ENCODE measurements around the gene MXD3.

The MXD3 gene

DNA sequence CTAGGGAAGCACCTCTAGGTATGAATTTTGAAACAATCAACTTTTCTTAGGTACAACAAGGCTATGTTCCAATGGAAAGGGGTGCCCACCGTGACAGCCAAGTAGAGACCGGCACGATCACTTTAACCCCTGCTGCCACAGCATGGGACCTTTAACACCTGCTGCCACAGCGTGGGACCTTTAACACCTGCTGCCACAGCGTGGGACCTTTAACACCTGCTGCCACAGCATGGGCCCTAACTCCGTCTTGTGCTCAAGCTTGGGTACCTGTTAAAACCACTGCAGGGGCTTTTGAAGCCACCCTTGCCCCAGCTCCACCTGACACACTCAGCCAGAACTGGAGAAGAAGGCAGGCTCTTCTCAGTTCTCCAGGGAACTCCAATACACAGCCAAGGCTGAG, 18.2 kb upstream of the MXD3 start:
- Histone ChIP-seq H3K4me3 (ENCODE audit: low read length) (no peak overlapping the region), H3K4me1 (ENCODE audit: control insufficient read depth, insufficient read depth, low read length) (peaks cover 15% of the 10 kb centered on the region), H3K9ac (ENCODE audit: low read length) (no peak overlapping the region), H3K9me3 (ENCODE audit: control insufficient read depth, low read length) (no peaks in the 10 kb centered on the region), H3K27me3 (ENCODE audit: control insufficient read depth, insufficient read depth, low read length) (no peaks in the 10 kb centered on the region), H3K36me3 (ENCODE audit: control insufficient read depth, insufficient read depth, low read length) (peaks cover 19% of the 10 kb centered on the region)

DNA sequence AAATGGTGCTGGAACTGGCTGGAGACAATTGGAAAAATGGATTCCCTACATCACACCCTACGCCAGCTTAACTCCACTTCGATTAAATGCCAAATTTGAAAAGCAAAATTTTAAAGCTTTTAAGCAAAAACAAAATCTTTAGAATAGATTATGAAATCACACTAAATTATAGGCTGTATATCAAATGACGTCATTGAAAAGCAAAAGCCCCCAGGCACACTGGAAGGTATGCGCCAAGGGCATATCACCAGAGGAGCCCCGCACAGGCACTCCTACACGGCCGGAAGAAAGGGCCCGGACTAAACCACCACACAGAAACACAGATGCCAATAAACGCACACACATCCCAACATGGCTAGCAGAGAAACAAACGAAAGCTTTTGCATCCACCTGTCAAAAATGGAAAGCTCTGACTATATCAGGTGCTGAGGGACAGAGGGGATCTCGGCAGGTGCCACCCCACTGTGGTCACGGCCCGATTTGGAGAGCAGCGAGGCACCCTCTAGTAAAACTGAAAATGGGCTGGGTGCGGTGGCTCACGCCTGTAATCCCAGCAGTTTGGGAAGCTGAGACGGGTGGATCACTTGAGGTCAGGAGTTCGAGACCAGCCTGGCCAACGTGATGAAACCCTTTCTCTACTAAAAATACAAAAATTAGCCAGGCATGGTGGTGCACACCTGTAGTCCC, 17.0 kb upstream of the MXD3 start:
- Histone ChIP-seq H3K9ac (ENCODE audit: low read length) (no peak overlapping the region), H3K4me1 (ENCODE audit: control insufficient read depth, insufficient read depth, low read length) (peaks cover 15% of the 10 kb centered on the region), H3K4me3 (ENCODE audit: low read length) (no peak overlapping the region), H3K9me3 (ENCODE audit: control insufficient read depth, low read length) (no peaks in the 10 kb centered on the region), H3K36me3 (ENCODE audit: control insufficient read depth, insufficient read depth, low read length) (peaks cover 10% of the 10 kb centered on the region), H3K27me3 (ENCODE audit: control insufficient read depth, insufficient read depth, low read length) (no peaks in the 10 kb centered on the region)

DNA sequence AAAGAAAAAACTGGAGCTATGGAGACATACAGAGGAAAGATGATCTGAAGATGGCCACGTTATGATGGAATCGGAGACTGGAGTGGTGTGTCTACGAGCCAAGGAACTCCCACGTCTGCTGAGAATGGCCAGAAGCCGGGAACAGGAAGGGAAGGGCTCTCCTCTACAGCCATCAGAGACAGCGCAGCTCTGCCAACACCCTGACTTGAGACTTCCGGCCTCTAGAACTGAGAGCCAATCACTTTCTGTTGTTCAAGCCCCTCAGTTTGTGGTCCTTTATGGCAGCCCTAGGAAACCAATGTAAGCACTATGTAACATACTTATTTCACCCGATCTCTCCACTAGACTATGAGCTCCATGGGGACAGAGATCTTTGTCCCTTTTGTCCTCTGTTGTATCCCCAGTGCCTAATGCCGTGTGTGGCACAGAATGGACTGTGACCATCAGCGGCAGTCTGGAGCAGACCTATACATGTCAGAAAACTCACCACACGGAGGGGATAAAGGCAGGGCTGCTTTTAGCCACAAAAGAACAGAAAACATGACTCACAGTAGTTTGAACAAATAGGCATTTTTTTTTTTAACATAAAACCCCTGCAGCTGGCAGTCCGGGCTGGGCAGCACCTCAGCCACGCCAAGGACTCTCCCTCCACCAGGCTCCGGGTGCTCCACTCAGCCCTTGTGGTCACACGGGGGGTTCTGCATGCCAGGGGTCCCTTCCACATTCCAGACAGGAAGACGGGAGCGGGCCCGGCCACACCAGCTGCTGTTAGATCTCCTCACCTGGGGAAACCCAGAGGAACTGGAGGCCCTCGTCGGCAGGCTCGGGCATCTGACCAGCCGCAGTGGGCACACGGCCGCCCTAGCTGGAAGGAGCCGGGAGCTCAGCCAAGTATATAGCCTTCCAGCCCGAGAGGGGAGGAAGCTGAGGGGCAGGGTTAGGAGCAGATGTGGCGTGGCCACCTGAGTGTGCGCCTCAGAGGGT, 16.1 kb upstream of the MXD3 start:
- Histone ChIP-seq H3K4me1 (ENCODE audit: control insufficient read depth, insufficient read depth, low read length) (peaks cover 15% of the 10 kb centered on the region), H3K9ac (ENCODE audit: low read length) (peak overlapping the region; percentile 15), H3K4me3 (ENCODE audit: low read length) (no peak overlapping the region), H3K36me3 (ENCODE audit: control insufficient read depth, insufficient read depth, low read length) (peaks cover 3% of the 10 kb centered on the region), H3K9me3 (ENCODE audit: control insufficient read depth, low read length) (no peaks in the 10 kb centered on the region), H3K27me3 (ENCODE audit: control insufficient read depth, insufficient read depth, low read length) (no peaks in the 10 kb centered on the region)

DNA sequence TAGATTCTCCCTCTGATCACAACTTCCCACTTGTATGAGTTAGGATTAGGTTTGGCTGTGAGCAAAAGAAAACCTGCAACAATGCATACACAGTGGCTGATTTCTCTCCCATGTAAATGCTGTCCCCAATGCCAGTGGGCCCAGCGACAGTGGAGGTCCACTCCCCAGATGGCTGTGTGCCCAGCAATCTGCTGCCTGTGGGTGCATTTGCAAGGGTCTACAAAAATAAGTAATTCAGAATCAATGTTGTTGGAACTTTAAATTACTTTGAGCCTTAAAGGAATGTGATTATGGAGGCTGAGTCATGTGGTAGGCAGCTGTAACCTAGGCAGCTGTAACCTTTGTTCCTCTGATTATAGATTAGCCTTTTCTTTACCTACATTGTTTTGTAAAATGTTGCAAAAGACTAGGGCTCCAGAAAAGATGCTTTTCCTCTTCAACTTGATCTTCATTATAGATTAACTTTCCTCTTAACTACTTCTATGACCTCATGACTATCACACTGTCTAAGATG, 14.2 kb upstream of the MXD3 start:
- H3K27me3 ChIP-seq (ENCODE audit: control insufficient read depth, insufficient read depth, low read length), result no peaks in the 10 kb centered on the region
- H3K4me3 ChIP-seq (ENCODE audit: low read length), result no peak overlapping the region
- peak overlapping the region; percentile 31 for H3K9ac ChIP-seq (ENCODE audit: low read length)
- H3K9me3 ChIP-seq (ENCODE audit: control insufficient read depth, low read length), result no peaks in the 10 kb centered on the region
- H3K4me1 ChIP-seq (ENCODE audit: control insufficient read depth, insufficient read depth, low read length), result peaks cover 15% of the 10 kb centered on the region
- H3K36me3 ChIP-seq (ENCODE audit: control insufficient read depth, insufficient read depth, low read length), result no peaks in the 10 kb centered on the region

DNA sequence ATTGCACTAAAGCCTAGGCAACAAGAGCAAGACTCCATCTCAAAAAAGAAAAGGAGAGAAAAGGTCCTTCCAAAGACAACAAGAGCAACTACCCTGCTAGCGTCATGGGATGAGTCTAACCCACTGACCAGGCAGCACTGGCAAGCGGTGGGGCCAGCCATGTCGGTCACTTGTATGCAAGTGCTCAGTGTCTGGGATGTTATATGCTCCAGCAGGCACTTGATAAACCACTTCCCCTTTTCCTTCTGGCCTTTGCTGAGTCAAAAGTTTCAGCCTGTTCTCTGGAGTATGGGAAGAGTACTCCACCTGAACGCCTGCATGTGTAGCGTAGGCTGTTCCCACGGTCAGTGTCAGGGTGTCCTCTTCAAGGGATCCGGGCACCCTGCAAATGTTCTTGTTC, 9.2 kb upstream of the MXD3 start:
- no peak overlapping the region for H3K9ac ChIP-seq (ENCODE audit: low read length)
- H3K27me3 ChIP-seq (ENCODE audit: control insufficient read depth, insufficient read depth, low read length), result no peaks in the 10 kb centered on the region
- H3K4me1 ChIP-seq (ENCODE audit: control insufficient read depth, insufficient read depth, low read length), result peaks cover 7% of the 10 kb centered on the region
- H3K4me3 ChIP-seq (ENCODE audit: low read length), result no peak overlapping the region
- H3K36me3 ChIP-seq (ENCODE audit: control insufficient read depth, insufficient read depth, low read length), result no peaks in the 10 kb centered on the region
- H3K9me3 ChIP-seq (ENCODE audit: control insufficient read depth, low read length), result no peaks in the 10 kb centered on the region

DNA sequence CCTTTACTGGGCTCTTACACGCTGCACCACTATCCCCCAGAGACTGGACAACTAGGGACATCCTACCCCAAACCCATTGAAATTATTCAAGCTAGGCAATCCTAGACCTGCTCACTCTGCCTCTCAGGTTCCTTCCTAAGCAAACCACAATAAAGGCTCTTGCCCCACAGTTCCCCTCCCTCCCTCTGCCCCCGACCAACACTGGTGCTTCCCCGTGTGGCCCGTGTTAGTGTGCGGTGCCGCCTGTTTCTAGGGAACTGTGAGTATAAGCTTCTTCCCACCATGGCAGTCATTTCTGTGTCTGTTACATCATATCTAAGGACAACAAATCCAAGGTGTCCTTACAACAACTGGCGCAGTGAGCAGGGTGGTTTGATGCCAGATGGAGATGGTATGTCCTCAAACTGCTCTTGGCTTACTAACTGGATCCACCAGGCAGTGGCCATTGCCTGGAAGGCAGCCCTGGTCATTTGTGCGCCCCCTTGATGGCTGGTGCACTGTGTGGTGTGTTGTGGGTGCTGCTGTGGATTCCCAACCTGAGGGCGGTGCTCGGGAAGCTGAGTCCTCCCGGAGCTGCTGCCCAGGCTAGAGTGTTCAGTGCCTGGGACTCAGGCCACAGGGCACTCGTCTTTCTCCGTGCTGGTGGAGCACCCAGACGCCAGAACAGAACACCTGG, 8.4 kb upstream of the MXD3 start:
- H3K9me3 ChIP-seq (ENCODE audit: control insufficient read depth, low read length), result no peaks in the 10 kb centered on the region
- no peak overlapping the region for H3K4me3 ChIP-seq (ENCODE audit: low read length)
- no peaks in the 10 kb centered on the region for H3K36me3 ChIP-seq (ENCODE audit: control insufficient read depth, insufficient read depth, low read length)
- no peaks in the 10 kb centered on the region for H3K27me3 ChIP-seq (ENCODE audit: control insufficient read depth, insufficient read depth, low read length)
- H3K4me1 ChIP-seq (ENCODE audit: control insufficient read depth, insufficient read depth, low read length), result no peaks in the 10 kb centered on the region
- no peak overlapping the region for H3K9ac ChIP-seq (ENCODE audit: low read length)

DNA sequence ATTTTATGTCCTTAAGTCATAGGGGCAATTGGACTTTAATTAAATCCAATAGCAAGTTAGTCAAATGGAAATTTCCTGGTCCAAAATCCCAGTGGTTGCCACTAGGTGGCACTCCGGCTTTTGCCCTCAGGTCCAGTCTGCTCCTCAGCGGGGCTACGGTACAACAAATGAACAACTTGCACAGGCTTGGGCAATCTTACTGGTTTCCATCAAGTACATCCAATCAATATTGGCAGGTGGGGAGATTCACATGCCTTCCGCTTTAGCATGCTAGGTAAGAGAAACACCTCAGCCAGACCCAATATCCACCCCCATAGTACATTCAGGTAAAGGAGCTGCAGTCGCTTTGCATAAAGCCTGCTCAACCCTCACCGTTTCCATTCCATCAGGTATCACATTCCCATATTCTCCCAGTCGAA, 6.3 kb upstream of the MXD3 start:
- Histone ChIP-seq H3K4me1 (ENCODE audit: control insufficient read depth, insufficient read depth, low read length) (peaks cover under 1% of the 10 kb centered on the region), H3K36me3 (ENCODE audit: control insufficient read depth, insufficient read depth, low read length) (no peaks in the 10 kb centered on the region), H3K27me3 (ENCODE audit: control insufficient read depth, insufficient read depth, low read length) (no peaks in the 10 kb centered on the region), H3K9me3 (ENCODE audit: control insufficient read depth, low read length) (no peaks in the 10 kb centered on the region), H3K9ac (ENCODE audit: low read length) (no peak overlapping the region), H3K4me3 (ENCODE audit: low read length) (no peak overlapping the region)

DNA sequence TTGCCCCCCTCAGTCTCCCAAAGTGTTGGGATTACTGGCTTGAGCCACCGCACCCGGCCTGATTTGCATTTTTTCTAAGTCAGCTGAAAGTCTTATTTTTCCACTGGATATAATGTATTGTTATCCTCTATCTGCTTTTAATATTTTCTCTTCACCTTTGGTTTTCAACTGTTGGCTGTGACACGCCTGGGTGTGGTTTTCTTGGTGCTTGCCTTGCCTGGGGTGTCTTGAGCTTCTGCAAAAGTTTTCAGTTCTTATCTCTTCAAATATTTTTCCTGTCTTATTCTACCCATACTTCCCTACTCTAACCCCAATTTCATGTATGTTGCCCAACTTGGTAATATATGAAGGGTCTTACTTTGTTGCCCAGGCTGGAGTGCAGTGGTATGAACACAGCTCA, 4.3 kb upstream of the MXD3 start:
- no peak overlapping the region for H3K9ac ChIP-seq (ENCODE audit: low read length)
- no peaks in the 10 kb centered on the region for H3K36me3 ChIP-seq (ENCODE audit: control insufficient read depth, insufficient read depth, low read length)
- peaks cover 8% of the 10 kb centered on the region for H3K4me1 ChIP-seq (ENCODE audit: control insufficient read depth, insufficient read depth, low read length)

DNA sequence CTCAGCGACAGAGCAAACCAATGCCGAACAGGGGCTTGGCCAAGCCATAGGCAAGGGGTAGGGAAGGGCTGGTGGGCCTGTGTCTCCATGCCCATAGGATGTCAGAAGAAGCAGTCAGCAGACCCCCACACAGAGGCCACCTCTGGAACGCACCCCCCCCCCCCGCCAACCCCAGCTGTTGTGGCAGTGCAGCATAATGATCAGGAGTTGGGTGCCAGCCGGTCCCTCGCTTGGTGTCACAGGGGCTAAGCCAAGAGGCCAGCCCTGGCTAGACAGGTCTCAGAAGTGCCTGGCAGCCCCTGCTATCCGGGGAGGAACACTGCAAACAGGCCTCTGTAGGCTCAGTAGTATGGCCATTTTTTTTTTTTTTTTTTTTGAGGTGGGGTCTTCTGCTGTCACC, 3.7 kb upstream of the MXD3 start:
- Histone ChIP-seq H3K4me1 (ENCODE audit: control insufficient read depth, insufficient read depth, low read length) (peaks cover 13% of the 10 kb centered on the region), H3K27me3 (ENCODE audit: control insufficient read depth, insufficient read depth, low read length) (no peaks in the 10 kb centered on the region), H3K36me3 (ENCODE audit: control insufficient read depth, insufficient read depth, low read length) (no peaks in the 10 kb centered on the region), H3K9me3 (ENCODE audit: control insufficient read depth, low read length) (no peaks in the 10 kb centered on the region), H3K4me3 (ENCODE audit: low read length) (no peak overlapping the region), H3K9ac (ENCODE audit: low read length) (no peak overlapping the region)

More for the DNA sequence above, 4.3 kb upstream of the MXD3 start:
- Histone ChIP-seq H3K4me3 (ENCODE audit: low read length) (no peak overlapping the region), H3K27me3 (ENCODE audit: control insufficient read depth, insufficient read depth, low read length) (no peaks in the 10 kb centered on the region), H3K9me3 (ENCODE audit: control insufficient read depth, low read length) (no peaks in the 10 kb centered on the region)

DNA sequence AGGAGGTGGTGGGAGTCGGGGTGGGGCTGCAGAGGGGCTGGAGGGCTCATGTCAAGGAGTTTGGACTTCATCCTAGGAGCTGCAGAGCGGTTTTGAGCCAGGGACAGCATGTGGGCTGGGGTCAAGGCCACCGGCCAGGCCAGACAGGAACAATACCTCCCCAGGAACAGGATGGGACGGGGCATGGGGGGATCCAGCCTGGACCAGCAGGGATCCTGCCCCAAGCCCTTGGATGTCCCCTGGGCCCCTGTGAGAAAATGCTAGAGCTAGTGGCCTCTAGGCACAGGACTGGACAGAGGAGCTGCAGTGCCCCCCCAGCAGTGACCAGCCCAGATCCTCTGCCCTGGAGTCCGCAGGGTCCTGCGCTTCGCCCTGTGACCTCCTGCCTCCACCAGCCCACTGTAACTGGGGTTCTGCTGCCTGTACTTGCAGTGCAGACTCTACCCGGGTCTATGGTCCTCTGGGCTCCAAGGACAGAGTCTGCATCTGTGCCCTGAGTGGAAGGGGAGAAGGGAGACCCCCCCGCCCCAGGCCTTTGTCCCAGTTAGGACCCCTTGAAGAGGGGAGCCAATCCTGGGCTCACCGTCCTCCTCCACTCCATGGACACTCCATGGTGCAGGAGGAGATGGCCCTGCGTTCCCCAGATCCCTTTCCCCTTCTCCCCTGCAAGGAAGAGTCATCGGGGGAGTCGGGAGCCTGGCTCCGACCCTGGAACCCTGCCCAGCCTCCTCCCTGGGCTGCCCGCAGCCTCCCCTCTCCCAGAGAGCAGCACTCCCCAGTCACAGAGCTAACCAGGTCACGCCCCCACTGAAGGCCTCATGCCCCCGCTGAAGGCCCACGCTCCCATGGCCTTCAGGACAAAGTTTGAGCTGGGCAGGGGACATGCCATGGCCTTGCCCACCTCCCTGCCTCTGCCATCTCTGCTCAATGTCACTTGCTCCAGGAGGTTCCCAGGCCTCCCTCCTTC, 3.0 kb upstream of the MXD3 start:
- Histone ChIP-seq H3K36me3 (ENCODE audit: control insufficient read depth, insufficient read depth, low read length) (no peaks in the 10 kb centered on the region), H3K4me3 (ENCODE audit: low read length) (no peak overlapping the region), H3K4me1 (ENCODE audit: control insufficient read depth, insufficient read depth, low read length) (peaks cover 19% of the 10 kb centered on the region), H3K9me3 (ENCODE audit: control insufficient read depth, low read length) (no peaks in the 10 kb centered on the region), H3K27me3 (ENCODE audit: control insufficient read depth, insufficient read depth, low read length) (no peaks in the 10 kb centered on the region), H3K9ac (ENCODE audit: low read length) (no peak overlapping the region)
